ENCODE measurements around the gene DYNLRB1.

DNA sequence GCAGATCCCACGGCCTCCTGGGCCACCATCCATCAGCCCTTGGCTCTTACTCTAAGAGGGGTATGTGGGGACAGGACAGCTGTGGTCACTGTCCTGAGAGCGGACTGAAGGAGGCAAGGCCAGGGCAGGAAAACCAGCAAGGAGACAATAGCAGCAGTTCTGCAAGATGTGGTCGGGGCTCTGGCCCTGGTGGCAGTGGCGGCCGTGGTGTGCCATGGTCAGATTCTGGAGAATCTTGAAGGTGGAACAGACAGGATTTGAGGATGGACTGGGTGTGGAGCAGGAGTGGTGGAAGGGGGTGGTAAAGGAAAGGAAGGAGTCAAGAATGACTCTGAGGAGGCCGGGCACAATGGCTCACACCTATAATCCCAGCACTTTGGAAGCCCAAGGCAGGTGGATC lies 36.3 kb downstream of the DYNLRB1 start:
- TF ChIP-seq, protein P1, sequence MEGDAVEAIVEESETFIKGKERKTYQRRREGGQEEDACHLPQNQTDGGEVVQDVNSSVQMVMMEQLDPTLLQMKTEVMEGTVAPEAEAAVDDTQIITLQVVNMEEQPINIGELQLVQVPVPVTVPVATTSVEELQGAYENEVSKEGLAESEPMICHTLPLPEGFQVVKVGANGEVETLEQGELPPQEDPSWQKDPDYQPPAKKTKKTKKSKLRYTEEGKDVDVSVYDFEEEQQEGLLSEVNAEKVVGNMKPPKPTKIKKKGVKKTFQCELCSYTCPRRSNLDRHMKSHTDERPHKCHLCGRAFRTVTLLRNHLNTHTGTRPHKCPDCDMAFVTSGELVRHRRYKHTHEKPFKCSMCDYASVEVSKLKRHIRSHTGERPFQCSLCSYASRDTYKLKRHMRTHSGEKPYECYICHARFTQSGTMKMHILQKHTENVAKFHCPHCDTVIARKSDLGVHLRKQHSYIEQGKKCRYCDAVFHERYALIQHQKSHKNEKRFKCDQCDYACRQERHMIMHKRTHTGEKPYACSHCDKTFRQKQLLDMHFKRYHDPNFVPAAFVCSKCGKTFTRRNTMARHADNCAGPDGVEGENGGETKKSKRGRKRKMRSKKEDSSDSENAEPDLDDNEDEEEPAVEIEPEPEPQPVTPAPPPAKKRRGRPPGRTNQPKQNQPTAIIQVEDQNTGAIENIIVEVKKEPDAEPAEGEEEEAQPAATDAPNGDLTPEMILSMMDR (IDR thresholded peaks at IDR 0.05): no peak
- TF ChIP-seq POLR2A (IDR thresholded peaks at IDR 0.05): no peak

Measured in ovary (tissue), 3 donors.